LNCAP (cell line): Measurements from ENCODE around the gene LAMB3.

ENCODE experiments used
- CTCF ChIP-seq: fragments of 450-650 bp; IDR thresholded peaks from 2 replicates; pipeline ENCODE4 v1.5.1; 2017; ENCODE audit warnings: mild to moderate bottlenecking

LAMB3 gene

GRCh38 chr1:209622841-209623829 is 29.1 kb downstream of the LAMB3 start:
- no peak for TF ChIP-seq CTCF

- no peak for TF ChIP-seq CTCF
Observed at GRCh38 chr1:209621741-209622655, 30.2 kb downstream of the LAMB3 start.

- TF ChIP-seq CTCF, result no peak
Observed at GRCh38 chr1:209621286-209621685, 30.9 kb downstream of the LAMB3 start.

GRCh38 chr1:209620487-209620884 is 31.7 kb downstream of the LAMB3 start:
- TF ChIP-seq CTCF, result no peak

GRCh38 chr1:209619696-209620486 is 32.3 kb downstream of the LAMB3 start:
- TF ChIP-seq CTCF, result no peak

- TF ChIP-seq CTCF, result no peak
Observed at GRCh38 chr1:209618756-209619420, 33.3 kb downstream of the LAMB3 start.
